H1 (cell line): ENCODE data around the gene SRPRB.

Experiments
- CHD2 ChIP-seq: IDR thresholded peaks from 2 replicates; pipeline ENCODE4 v1.6.1; 2012; ENCODE audit warnings: low read length, improper control_type of control experiment
- CREB1 ChIP-seq: IDR thresholded peaks from 2 replicates; pipeline ENCODE4 v1.6.1; 2012; ENCODE audit warnings: inconsistent platforms
- JUN ChIP-seq: IDR thresholded peaks from 2 replicates; pipeline ENCODE4 v1.6.1; 2011; ENCODE audit warnings: low read depth, mild to moderate bottlenecking, improper control_type of control experiment, low read length
- JUND ChIP-seq: IDR thresholded peaks from 2 replicates; pipeline ENCODE4 v1.6.1; 2011; ENCODE audit warnings: mild to moderate bottlenecking, improper control_type of control experiment, low read length
- POLR2AphosphoS5 ChIP-seq: IDR thresholded peaks from 2 replicates; pipeline ENCODE4 v1.6.1; 2011; ENCODE audit warnings: low read depth, low read length
- RNF2 ChIP-seq: fragments of 200-900, 300-1000 bp; sonication (generic); IDR thresholded peaks from 2 replicates; pipeline ENCODE4 v1.7.1; 2016; ENCODE audit warnings: borderline replicate concordance, low read depth, mild to moderate bottlenecking, antibody characterized with exemption, low read length; ENCODE audit not compliant: poor library complexity, severe bottlenecking; ENCODE audit errors: missing control alignments
- SIRT6 ChIP-seq: IDR thresholded peaks from one replicate; pipeline ENCODE4 v1.7.1; 2012; ENCODE audit warnings: low read length, inconsistent platforms
- SIX5 ChIP-seq: IDR thresholded peaks from 2 replicates; pipeline ENCODE4 v1.6.1; 2011; ENCODE audit warnings: mild to moderate bottlenecking, low read depth, low read length
- TAF1 ChIP-seq: IDR thresholded peaks from 2 replicates; pipeline ENCODE4 v1.6.1; 2011; ENCODE audit warnings: mild to moderate bottlenecking, low read depth, low read length
- TF ChIP-seq, protein P1 (sequence below), 3 experiments: IDR thresholded peaks; 1 replicate in 2 of 3; 2 replicates in 1 of 3; pipeline versions ENCODE4 v1.5.1 to v1.6.1; 2011; ENCODE audit warnings: low read length in 3 of 3, mild to moderate bottlenecking in 3 of 3, inconsistent platforms in 2 of 3, low read depth in 1 of 3, moderate library complexity in 1 of 3; ENCODE audit not compliant: insufficient read depth in 1 of 3; ENCODE audit errors: control extremely low read depth in 1 of 3

DNA sequence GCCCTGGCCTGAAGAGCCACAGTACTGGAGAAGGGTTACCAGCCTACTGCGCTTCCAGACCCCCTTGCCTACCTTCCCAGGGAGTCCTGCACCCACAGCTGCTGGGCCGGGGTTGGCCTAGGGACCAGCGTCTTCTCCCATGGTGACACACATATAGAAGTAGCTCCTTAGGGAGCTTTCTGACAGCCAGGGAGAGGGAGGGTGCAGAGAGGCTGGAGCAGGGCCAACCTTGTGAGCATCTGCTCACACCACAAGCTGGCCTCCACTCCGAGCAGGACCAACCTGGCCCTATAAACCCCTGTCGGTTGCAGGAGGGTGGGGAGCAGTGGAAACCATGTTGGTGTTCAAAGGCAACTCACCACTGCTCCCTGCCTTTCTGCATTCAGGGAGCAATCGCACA, 35.2 kb downstream of the SRPRB start:
- TF ChIP-seq JUN: no peak
- TF ChIP-seq CREB1: no peak
- no peak for TF ChIP-seq CHD2
- no peak for TF ChIP-seq JUND
- no peak for TF ChIP-seq SIX5
- TF ChIP-seq, protein P1, sequence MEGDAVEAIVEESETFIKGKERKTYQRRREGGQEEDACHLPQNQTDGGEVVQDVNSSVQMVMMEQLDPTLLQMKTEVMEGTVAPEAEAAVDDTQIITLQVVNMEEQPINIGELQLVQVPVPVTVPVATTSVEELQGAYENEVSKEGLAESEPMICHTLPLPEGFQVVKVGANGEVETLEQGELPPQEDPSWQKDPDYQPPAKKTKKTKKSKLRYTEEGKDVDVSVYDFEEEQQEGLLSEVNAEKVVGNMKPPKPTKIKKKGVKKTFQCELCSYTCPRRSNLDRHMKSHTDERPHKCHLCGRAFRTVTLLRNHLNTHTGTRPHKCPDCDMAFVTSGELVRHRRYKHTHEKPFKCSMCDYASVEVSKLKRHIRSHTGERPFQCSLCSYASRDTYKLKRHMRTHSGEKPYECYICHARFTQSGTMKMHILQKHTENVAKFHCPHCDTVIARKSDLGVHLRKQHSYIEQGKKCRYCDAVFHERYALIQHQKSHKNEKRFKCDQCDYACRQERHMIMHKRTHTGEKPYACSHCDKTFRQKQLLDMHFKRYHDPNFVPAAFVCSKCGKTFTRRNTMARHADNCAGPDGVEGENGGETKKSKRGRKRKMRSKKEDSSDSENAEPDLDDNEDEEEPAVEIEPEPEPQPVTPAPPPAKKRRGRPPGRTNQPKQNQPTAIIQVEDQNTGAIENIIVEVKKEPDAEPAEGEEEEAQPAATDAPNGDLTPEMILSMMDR (IDR thresholded peaks at IDR 0.05; ENCODE audit: control extremely low read depth in 1 of 3, insufficient read depth in 1 of 3, low read depth in 1 of 3, low read length in 3 of 3): no peak
- TF ChIP-seq TAF1: no peak
- TF ChIP-seq POLR2AphosphoS5: no peak
- TF ChIP-seq SIRT6: no peak
- no peak for TF ChIP-seq RNF2
